Ectodermal cell (in vitro differentiated cells): Measurements from ENCODE around the gene KLF13.
A peak's percentile ranks its signal among the peaks of the same experiment; 100 is the strongest.

Experiments
- H3K27ac ChIP-seq: 2 replicates; pipeline ENCODE4 v1.7.0; 2013; ENCODE audit warnings: mild to moderate bottlenecking, low read depth, low read length; ENCODE audit not compliant: insufficient read depth, poor library complexity, severe bottlenecking
- H3K27me3 ChIP-seq: 2 replicates; pipeline ENCODE4 v1.7.0; 2013; ENCODE audit warnings: mild to moderate bottlenecking, low read length; ENCODE audit not compliant: insufficient read depth, control insufficient read depth, poor library complexity, severe bottlenecking
- H3K36me3 ChIP-seq: one replicate; pipeline ENCODE4 v1.7.0; 2013; ENCODE audit warnings: low read length; ENCODE audit not compliant: control insufficient read depth, insufficient read depth
- H3K4me1 ChIP-seq: one replicate; pipeline ENCODE4 v1.7.0; 2013; ENCODE audit warnings: low read length; ENCODE audit not compliant: control insufficient read depth, insufficient read depth
- H3K4me3 ChIP-seq: 2 replicates; pipeline ENCODE4 v1.7.0; 2013; ENCODE audit warnings: low read depth, low read length, control low read depth; ENCODE audit not compliant: insufficient read depth
- H3K9me3 ChIP-seq: 2 replicates; pipeline ENCODE4 v1.7.0; 2013; ENCODE audit warnings: mild to moderate bottlenecking, low read length, moderate library complexity; ENCODE audit not compliant: control insufficient read depth
- WGBS, 2 experiments: methylation state at CpG; one replicate each; pipeline ENCODE4 v1.1.7; 2013; ENCODE audit warnings: missing lambda C conversion rate in 2 of 2; 5-methylcytosine and 5-hydroxymethylcytosine counted together

KLF13 gene

DNA sequence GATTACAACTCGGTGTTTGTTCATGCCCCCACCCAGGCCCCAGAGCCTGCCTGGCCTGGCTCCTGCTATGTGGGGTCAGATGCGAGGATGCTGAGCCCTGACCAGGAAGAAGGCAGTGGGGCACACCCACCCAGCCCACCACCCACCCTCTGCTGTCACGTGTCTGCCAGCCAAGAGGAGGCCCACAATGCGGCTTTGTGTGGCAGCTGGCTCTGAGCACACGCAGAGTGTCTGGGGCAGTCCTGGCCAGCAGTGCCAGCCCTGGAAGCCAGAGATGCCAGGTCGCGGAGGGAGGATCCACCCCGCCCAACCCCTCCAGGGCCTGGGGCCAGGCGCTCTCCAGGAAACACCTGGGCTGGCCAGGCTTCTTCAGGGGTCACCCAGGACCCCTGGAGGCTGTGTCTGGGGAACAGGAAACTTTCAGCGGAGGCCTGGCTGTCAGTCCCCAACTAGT is 26.4 kb upstream of the KLF13 start:
- no peaks in the 10 kb centered on the region for H3K9me3 ChIP-seq
- H3K4me1 ChIP-seq = peaks cover 65% of the 10 kb centered on the region
- no peaks in the 10 kb centered on the region for H3K27me3 ChIP-seq
- H3K27ac ChIP-seq = no peak overlapping the region
- H3K4me3 ChIP-seq = no peak overlapping the region
- H3K36me3 ChIP-seq = no peaks in the 10 kb centered on the region
- WGBS, 2 experiments = 91 to 93% methylated on average over 10 of the region's 10 CpGs

DNA sequence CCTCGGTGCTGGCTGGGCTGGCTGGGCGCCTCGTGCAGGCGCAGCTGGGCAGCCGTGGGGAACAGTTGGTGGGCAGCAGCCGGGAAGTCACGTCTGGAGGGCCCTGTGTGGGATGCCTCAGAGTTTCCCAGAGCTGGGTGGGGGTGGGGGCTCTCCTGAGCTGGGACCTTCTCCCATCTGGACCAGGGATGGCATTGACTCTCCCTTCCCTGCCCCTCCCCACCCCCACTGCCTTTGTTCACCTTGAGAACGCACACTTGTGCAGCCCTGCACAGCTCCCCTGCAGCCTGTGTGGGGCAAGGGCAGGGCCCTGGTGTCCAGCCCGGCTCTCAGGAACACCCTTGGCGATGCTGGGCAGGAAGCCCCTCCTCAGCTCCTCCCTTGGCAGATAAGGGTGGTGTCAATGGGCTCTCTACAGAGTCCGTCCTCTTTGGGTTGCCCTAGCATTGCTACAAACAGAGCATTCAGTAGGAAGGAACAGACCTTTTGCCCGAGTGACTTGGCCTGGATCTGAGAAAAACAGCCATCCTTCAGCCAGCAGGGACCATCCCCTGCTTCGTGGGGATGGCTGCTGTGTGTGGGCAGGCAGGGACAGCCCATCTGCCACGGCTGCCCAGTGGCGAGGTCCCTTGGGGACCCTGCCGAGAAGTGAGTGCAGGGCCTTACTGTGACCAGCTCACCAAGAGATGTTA is 25.5 kb upstream of the KLF13 start:
- no peak overlapping the region for H3K4me3 ChIP-seq
- no peak overlapping the region for H3K27ac ChIP-seq
- no peaks in the 10 kb centered on the region for H3K9me3 ChIP-seq
- 84 to 85% methylated on average over 16 of the region's 16 CpGs for WGBS, 2 experiments
- peaks cover 70% of the 10 kb centered on the region for H3K4me1 ChIP-seq
- no peaks in the 10 kb centered on the region for H3K27me3 ChIP-seq
- no peaks in the 10 kb centered on the region for H3K36me3 ChIP-seq

DNA sequence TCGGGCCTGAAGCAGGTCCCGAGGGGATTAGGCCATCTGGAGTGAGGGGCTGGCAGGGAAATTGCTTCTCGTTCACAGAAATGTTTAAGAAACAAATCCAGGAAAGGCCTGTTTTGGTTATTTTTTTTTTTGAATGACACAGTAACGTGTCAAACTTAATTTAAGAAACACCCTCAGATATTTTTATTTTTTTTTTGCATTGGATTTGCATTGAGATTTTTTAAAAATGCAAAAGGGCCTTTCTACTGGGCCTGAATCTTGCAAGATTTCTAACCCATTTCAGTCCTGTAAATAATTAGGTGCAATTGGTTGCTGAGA is 25.0 kb upstream of the KLF13 start:
- peaks cover 71% of the 10 kb centered on the region for H3K4me1 ChIP-seq

DNA sequence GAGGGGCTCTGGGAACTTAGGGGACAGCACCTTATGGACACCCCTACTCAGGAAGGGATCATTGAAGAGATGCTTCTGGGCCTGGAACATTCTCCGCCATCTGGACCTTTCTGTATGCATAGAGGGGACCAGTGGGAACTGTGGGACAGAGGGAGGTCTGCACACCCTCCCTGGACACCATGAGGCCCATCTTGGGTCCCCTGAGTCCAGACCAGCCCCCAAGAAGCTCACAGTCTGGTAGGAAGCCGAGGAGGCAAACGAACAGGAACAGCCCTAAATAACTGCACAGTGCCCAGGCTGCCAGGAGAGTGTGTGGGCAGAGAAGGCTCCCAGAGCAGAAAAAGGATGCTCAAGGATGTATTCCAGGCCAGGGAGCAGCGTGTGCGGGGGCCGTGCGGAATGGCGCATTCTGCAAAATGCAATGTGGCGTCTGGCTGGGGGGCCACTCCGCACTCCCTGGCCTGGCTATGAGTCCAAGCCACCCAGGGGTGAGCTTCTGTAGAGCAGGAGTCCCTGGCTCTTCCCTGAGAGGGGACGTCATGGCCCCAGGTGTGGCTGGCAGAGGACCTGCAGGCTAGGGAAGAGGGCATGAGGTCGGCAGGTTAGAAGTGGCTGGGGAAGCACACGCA is 24.5 kb upstream of the KLF13 start:
- H3K9me3 ChIP-seq = no peaks in the 10 kb centered on the region
- no peak overlapping the region for H3K27ac ChIP-seq
- H3K27me3 ChIP-seq = no peaks in the 10 kb centered on the region
- no peaks in the 10 kb centered on the region for H3K36me3 ChIP-seq
- H3K4me1 ChIP-seq = peaks cover 71% of the 10 kb centered on the region
- 89% methylated on average over 13 of the region's 13 CpGs for WGBS, 2 experiments
- H3K4me3 ChIP-seq = no peak overlapping the region

More for the DNA sequence above, 25.0 kb upstream of the KLF13 start:
- 76 to 83% methylated on average over 3 to 4 of the region's 4 CpGs for WGBS, 2 experiments
- Histone ChIP-seq H3K27me3 (no peaks in the 10 kb centered on the region), H3K4me3 (no peak overlapping the region), H3K27ac (no peak overlapping the region), H3K9me3 (no peaks in the 10 kb centered on the region), H3K36me3 (no peaks in the 10 kb centered on the region)

DNA sequence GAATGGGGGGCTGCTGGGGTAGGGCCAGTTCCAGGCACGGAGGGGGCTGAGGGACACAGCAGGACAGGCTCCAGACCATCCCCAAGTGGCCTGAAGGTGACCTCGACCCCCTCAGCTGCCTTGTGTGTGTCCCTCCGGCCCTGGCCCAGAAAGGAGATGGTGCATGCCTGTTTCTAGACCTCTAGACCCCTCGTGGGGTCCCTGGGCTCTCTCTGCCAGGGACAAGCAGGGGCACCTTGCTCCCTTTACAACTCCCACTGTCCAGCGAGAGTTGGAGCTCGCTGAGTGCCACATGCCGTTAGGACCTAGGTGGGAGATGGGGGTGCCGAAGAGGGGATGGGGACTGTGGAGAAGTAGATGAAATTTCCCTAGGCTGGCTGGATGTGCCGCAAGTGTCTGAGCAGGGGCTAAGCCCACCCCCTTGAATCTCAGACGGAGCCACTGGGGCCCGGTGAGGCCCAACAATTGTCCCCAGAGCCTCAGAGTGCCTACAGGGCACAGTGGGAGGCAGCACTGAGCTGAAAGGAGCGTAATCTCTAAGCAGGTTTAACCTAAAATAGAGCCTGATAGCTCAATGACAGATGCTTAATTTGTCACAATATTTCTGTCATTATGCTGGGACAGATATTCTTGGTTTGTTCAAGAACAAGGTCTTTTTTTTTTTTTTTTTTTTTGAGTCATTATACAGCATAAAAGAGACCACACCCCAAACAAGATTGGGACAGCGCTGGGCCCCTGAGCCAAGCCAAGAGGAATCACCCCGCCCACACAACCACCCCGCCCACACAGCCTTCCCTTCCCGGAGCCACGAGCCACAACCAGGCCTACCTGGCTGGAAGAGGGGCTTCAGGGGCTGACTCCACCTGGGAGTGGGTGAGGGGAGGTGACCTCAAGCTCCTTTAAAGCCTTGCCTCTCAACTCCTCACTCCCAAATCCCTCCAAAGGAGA is 23.6 kb upstream of the KLF13 start:
- 41 to 44% methylated on average over 17 of the region's 17 CpGs for WGBS, 2 experiments
- Histone ChIP-seq H3K36me3 (no peaks in the 10 kb centered on the region), H3K4me1 (peaks cover 77% of the 10 kb centered on the region), H3K27ac (no peak overlapping the region), H3K4me3 (no peak overlapping the region), H3K27me3 (no peaks in the 10 kb centered on the region), H3K9me3 (no peaks in the 10 kb centered on the region)

DNA sequence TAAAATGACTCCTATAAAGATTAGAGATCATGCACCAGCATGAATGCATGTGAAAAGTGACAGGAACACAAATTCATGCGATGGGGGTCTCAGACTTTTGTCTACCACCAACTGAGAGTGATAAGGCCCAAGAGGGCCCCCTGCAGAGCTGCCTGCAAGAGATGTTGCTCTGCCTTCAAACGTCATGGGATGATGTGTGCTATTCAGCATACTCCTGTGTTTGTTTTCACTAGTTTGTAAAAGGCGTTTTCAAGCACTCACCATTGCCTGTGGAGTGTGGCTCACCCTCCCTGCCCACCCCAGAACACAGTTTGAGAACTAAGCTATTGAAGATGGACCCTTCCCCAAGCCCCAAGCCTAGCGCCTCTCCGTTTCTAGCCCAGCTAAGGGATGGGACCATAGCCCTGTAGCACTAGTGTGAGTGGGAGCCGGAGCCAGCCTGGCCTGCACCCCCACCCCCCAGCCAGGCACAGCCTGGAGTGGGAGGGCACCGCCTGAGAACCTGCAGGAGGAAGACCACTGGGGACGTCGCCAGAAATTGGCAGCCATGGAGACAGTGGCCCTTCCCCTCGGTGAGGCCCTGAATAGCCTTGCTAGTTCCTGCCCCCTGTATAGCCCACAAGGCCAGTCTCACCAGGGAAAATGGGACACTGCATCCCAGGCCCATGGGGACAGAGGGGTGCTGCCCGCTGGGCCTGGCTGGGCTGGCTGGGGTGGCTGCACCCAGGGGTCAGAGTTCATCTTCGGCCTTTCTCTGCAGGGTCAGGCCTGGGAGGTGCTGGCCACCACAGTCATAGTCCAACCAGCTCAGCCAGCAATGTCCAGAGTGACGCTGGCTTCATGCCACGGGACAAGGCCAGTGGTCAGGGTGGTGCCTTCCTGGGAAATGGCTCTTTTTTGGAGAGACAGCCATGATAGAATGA is 22.6 kb upstream of the KLF13 start:
- Histone ChIP-seq H3K4me1 (peaks cover 78% of the 10 kb centered on the region), H3K4me3 (no peak overlapping the region), H3K27ac (no peak overlapping the region), H3K36me3 (no peaks in the 10 kb centered on the region), H3K9me3 (no peaks in the 10 kb centered on the region), H3K27me3 (no peaks in the 10 kb centered on the region)
- WGBS, 2 experiments = 74 to 77% methylated on average over 14 of the region's 14 CpGs

DNA sequence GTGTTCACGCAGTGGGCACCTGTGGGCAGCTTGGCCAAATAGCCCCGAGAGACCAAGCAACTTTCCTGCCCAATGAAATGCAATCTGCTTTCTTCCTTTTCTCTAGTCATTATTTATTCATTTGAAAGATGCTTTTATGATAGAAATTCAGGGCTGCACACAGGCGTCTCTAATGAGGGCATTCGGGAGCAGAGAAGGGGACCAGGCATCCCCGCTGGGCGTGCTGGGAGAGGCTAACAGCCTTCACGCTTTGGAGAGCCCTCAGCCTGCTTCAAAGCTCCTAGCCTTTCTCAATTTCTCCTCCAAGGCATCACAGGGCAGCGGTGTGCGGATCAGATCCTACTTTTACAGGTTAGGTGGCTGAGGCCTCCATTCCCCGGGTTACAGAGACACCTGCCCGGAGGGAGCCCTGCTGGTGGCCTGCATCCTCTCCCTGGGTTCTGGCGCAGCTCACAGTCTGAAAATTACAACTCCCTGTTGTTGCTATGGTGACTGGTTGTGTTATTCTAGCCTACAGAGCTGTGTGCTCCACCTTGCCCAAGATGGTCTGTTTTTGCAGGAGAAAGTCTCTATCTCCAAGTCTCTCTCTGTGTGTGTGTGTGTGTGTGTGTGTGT is 21.8 kb upstream of the KLF13 start:
- 86 to 88% methylated on average over 12 of the region's 12 CpGs for WGBS, 2 experiments
- H3K27me3 ChIP-seq = no peaks in the 10 kb centered on the region
- H3K9me3 ChIP-seq = no peaks in the 10 kb centered on the region
- peaks cover 78% of the 10 kb centered on the region for H3K4me1 ChIP-seq
- H3K27ac ChIP-seq = peak overlapping the region; percentile 1
- no peaks in the 10 kb centered on the region for H3K36me3 ChIP-seq
- no peak overlapping the region for H3K4me3 ChIP-seq

DNA sequence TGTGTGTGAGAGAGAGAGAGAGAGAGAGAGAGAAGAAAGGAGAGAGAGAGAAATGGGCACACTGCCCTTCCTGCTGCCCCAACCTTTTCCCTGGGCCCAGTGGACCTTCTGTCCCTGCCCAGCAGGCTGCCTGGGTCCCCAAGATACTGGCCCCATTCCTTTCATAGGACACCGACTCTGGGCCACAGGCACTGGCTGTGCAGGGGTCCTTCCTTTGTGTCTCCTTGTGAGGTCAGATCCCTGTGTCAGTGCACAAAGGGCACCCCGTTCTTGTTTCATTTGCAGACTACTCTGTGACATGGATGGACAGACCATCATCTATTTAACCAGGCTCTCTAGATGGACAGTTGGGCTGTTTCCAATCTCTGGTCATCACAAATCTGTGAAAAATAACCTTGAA is 21.3 kb upstream of the KLF13 start:
- H3K9me3 ChIP-seq = no peaks in the 10 kb centered on the region
- 66 to 76% methylated on average over 2 of the region's 2 CpGs for WGBS, 2 experiments
- peaks cover 82% of the 10 kb centered on the region for H3K4me1 ChIP-seq
- H3K27me3 ChIP-seq = no peaks in the 10 kb centered on the region
- no peaks in the 10 kb centered on the region for H3K36me3 ChIP-seq
- no peak overlapping the region for H3K4me3 ChIP-seq
- no peak overlapping the region for H3K27ac ChIP-seq

DNA sequence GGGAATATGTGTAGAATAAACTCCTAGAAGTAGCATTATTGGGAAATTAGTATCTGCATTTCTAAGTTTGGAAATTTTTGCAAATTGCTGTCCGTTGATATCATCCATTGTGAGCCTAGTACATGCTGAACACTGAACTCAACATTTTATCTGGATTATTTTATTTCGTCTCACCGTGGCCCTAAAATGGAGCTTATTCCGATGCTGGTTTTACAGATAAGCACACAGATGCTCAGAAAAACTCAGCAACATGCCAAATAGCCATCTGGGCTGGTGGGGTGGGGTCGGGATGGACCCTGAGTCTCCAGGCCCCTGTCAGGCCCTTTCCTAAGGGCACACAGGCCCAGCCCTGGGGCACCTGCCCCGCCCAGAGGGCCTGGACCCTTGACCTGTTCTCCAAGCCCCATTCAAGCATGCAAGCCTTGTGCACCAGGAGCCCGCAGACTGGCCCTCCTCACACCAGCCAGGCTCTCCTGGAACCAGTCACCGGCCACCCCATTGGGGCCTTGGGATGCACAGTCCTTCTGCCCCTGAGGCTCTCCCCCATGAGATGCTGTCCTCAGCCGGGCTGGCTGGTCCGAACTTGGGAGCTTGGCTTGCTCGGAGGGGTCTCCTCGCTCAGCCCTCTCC is 20.7 kb upstream of the KLF13 start:
- 64 to 68% methylated on average over 12 of the region's 12 CpGs for WGBS, 2 experiments
- H3K27ac ChIP-seq = peak overlapping the region; percentile 90
- no peak overlapping the region for H3K4me3 ChIP-seq

More for the DNA sequence above, 20.7 kb upstream of the KLF13 start:
- Histone ChIP-seq H3K36me3 (no peaks in the 10 kb centered on the region), H3K4me1 (peaks cover 83% of the 10 kb centered on the region), H3K9me3 (no peaks in the 10 kb centered on the region), H3K27me3 (no peaks in the 10 kb centered on the region)
